ENCODE results near the gene MYO5A. TPM values are rescaled to one million over a fixed set of nuclear protein-coding genes. Genes with fewer than 3 reads are reported as not detected.
"Not testable (repeated sequence)": the region's sequence is repeated elsewhere in the genome, so short reads cannot be mapped to it uniquely, and the experiment has no call there.

Gene MYO5A
- total and polyA plus RNA-seq, 2 donors (not counting 3 experiments of a cell fraction or from before 2014, with no cell fraction given), result 31.9 to 91.9 TPM

DNA sequence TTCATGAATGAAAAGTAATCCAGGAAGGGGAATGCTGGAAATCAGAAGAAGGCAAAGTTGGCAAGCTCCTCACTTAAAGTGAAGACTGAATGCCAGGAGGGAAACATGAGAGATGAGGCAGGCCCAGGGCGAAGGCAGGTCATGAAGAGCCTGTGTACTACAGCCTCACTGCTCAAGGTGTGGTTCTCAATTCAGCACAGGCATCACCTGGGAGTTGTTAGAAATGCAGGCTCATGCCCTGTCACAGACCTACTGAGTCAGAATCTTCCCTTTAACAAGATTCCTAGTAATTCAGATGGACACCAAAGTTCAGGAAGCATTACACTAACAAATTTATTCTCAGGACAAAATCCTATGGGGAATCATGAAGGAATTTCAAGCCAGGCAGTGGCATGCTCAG lies 14.2 kb downstream of the MYO5A start:
- Histone ChIP-seq H3K9me3 (replicated peaks; ENCODE audit: control insufficient read depth, insufficient read depth, low read length) (no peaks in the 10 kb centered on the region), H3K4me3 (replicated peaks in 1 of 3; ENCODE audit: insufficient read depth in 1 of 3, low read depth in 1 of 3, low read length in 3 of 3) (no peak overlapping the region), H4K20me1 (replicated peaks; ENCODE audit: control insufficient read depth, extremely low read depth, insufficient read depth, low read length) (peaks cover 8% of the 10 kb centered on the region), H3K79me2 (ENCODE audit: control insufficient read depth, insufficient read depth, low read length) (peaks cover 90% of the 10 kb centered on the region), H3K36me3 (ENCODE audit: control insufficient read depth in 2 of 2, extremely low read depth in 1 of 2, insufficient read depth in 2 of 2, low read length in 2 of 2) (no peaks in the 10 kb centered on the region), H3K4me1 (ENCODE audit: control insufficient read depth, extremely low read depth, insufficient read depth, low read length) (peaks cover 2% of the 10 kb centered on the region), H3K9me1 (replicated peaks; ENCODE audit: control insufficient read depth, extremely low read depth, insufficient read depth, low read length) (no peaks in the 10 kb centered on the region), H3K4me2 (ENCODE audit: insufficient read depth, low read length) (no peak overlapping the region), H3K9ac (replicated peaks; ENCODE audit: extremely low read depth, insufficient read depth, low read length) (no peak overlapping the region), H3K27ac (ENCODE audit: insufficient read depth, low read depth, low read length) (no peak overlapping the region), H2AFZ (ENCODE audit: low read depth, low read length) (no peak overlapping the region), H3K27me3 (ENCODE audit: control insufficient read depth in 2 of 2, insufficient read depth in 2 of 2, low read length in 2 of 2) (no peaks in the 10 kb centered on the region)
- dilution Hi-C loops (cut with MboI; ENCODE audit: extremely low pct_ligation_motif_present, low sequenced_read_pairs) (no loop called here), intact Hi-C loops (cut with micrococcal nuclease) (no loop called here)
- BruUV-seq (replicated peaks), result no TSS peak
- DNase-seq (ENCODE audit: low read depth, low spot score) (no peak), FAIRE-seq (no peak)
- TF ChIP-seq FOS (IDR thresholded peaks at IDR 0.05; ENCODE audit: borderline replicate concordance, insufficient read depth, low read length) (no peak), MYC (IDR thresholded peaks at IDR 0.05; ENCODE audit: low read depth, low read length) (no peak), POLR2AphosphoS5 (IDR thresholded peaks at IDR 0.05; ENCODE audit: insufficient read depth, low read depth, low read length) (no peak)
- TF ChIP-seq, protein P1, sequence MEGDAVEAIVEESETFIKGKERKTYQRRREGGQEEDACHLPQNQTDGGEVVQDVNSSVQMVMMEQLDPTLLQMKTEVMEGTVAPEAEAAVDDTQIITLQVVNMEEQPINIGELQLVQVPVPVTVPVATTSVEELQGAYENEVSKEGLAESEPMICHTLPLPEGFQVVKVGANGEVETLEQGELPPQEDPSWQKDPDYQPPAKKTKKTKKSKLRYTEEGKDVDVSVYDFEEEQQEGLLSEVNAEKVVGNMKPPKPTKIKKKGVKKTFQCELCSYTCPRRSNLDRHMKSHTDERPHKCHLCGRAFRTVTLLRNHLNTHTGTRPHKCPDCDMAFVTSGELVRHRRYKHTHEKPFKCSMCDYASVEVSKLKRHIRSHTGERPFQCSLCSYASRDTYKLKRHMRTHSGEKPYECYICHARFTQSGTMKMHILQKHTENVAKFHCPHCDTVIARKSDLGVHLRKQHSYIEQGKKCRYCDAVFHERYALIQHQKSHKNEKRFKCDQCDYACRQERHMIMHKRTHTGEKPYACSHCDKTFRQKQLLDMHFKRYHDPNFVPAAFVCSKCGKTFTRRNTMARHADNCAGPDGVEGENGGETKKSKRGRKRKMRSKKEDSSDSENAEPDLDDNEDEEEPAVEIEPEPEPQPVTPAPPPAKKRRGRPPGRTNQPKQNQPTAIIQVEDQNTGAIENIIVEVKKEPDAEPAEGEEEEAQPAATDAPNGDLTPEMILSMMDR (IDR thresholded peaks at IDR 0.05; ENCODE audit: extremely low read depth in 1 of 2, insufficient read depth in 1 of 2, low read depth in 1 of 2, low read length in 2 of 2), result no peak
- TF ChIP-seq, protein P2, sequence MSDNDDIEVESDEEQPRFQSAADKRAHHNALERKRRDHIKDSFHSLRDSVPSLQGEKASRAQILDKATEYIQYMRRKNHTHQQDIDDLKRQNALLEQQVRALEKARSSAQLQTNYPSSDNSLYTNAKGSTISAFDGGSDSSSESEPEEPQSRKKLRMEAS (IDR thresholded peaks at IDR 0.05; ENCODE audit: insufficient read depth, insufficient read length), result no peak
- POLR2A ChIA-PET, result no interaction called here
- CTCF ChIA-PET, result interaction anchor here (1.0 kb wide), 1 partner anchor 9 kb away, joined by 5 read pairs; no protein-coding TSS in a partner anchor

DNA sequence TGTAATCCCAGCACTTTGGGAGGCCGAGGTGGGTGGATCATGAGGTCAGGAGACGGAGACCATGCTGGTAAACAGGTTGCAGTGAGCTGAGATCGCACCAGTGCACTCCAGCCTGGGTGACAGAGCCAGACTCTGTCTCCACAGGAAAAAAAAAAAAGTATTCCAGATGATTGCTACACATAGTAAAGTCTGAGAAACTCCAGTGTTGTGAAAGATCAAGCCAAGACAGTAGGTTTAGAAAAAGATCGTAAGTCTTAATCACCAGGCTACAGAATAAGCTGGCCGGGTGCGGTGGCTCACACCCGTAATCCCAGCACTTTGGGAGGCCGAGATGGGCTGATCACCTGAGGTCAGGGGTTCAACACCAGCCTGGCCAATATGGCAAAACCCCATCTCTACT lies 15.8 kb downstream of the MYO5A start:
- H3K9ac ChIP-seq (replicated peaks; ENCODE audit: extremely low read depth, insufficient read depth, low read length); H3K4me2 ChIP-seq (ENCODE audit: insufficient read depth, low read length); H4K20me1 ChIP-seq (replicated peaks; ENCODE audit: control insufficient read depth, extremely low read depth, insufficient read depth, low read length); H3K4me3 ChIP-seq (replicated peaks in 1 of 3; ENCODE audit: insufficient read depth in 1 of 3, low read depth in 1 of 3, low read length in 3 of 3); H3K9me1 ChIP-seq (replicated peaks; ENCODE audit: control insufficient read depth, extremely low read depth, insufficient read depth, low read length); H3K9me3 ChIP-seq (replicated peaks; ENCODE audit: control insufficient read depth, insufficient read depth, low read length); H3K36me3 ChIP-seq (ENCODE audit: control insufficient read depth in 2 of 2, extremely low read depth in 1 of 2, insufficient read depth in 2 of 2, low read length in 2 of 2); dilution Hi-C loops (cut with MboI; ENCODE audit: extremely low pct_ligation_motif_present, low sequenced_read_pairs); FAIRE-seq; DNase-seq (ENCODE audit: low read depth, low spot score); POLR2A ChIA-PET; H3K27me3 ChIP-seq (ENCODE audit: control insufficient read depth in 2 of 2, insufficient read depth in 2 of 2, low read length in 2 of 2); H2AFZ ChIP-seq (ENCODE audit: low read depth, low read length); CTCF ChIA-PET; BruUV-seq (replicated peaks); intact Hi-C loops (cut with micrococcal nuclease); H3K27ac ChIP-seq (ENCODE audit: insufficient read depth, low read depth, low read length); H3K4me1 ChIP-seq (ENCODE audit: control insufficient read depth, extremely low read depth, insufficient read depth, low read length): not testable (repeated sequence)
- H3K79me2 ChIP-seq (ENCODE audit: control insufficient read depth, insufficient read depth, low read length), result peaks cover 91% of the 10 kb centered on the region

Measured in endothelial cell of umbilical vein (primary cell).